Posterior vena cava (tissue), 2 donors: Measurements from ENCODE around the gene NTNG1. TPM values are rescaled to one million over a fixed set of nuclear protein-coding genes. Genes with fewer than 3 reads are reported as not detected.
"Not testable (repeated sequence)": the region's sequence is repeated elsewhere in the genome, so short reads cannot be mapped to it uniquely, and the experiment has no call there.

ENCODE experiments used
- DNase-seq: peaks from one replicate; pipeline ENCODE4 v3.0.0-alpha.2; 2020; ENCODE audit warnings: low spot score
- intact Hi-C, 2 donors: fragments of 100-400 bp; cut with DNase I; formaldehyde crosslinking; loops; one replicate each; pipeline versions ENCODE4 v1.14.1 to v1.14.2; 2022 to 2023
- long read RNA-seq, 2 donors: library from polyadenylated mRNA; unstranded; transcript quantifications; one replicate each; pipeline ENCODE4 v2.0.0, GENCODE V29; 2020 to 2021
- total RNA-seq, 2 donors: library from RNA; stranded (reverse); fragmentation: NEBNext Ultra II Directional; extraction: Animal tissue kit (Norgen Biotek cat#: 25700); gene quantifications; one replicate each; pipeline ENCODE4 v1.2.1, GENCODE V29; 2021
- donor health status: DM: yes; HTN: yes; CAD: no.
- donor health status: DM: yes; HTN: yes; CAD: no.

NTNG1 gene
- 1 to 10 TPM in 1 of 2 donors, under 1 TPM in 1; 0.76 to 4.9 TPM for total RNA-seq
- long read RNA-seq, donor 1, partial matches to known transcripts = 0 of 2 reads
- long read RNA-seq, donor 1, other reads (novel, unspliced or antisense) = 2 of 2 reads
- long read RNA-seq, donor 2 = 0 reads

DNA sequence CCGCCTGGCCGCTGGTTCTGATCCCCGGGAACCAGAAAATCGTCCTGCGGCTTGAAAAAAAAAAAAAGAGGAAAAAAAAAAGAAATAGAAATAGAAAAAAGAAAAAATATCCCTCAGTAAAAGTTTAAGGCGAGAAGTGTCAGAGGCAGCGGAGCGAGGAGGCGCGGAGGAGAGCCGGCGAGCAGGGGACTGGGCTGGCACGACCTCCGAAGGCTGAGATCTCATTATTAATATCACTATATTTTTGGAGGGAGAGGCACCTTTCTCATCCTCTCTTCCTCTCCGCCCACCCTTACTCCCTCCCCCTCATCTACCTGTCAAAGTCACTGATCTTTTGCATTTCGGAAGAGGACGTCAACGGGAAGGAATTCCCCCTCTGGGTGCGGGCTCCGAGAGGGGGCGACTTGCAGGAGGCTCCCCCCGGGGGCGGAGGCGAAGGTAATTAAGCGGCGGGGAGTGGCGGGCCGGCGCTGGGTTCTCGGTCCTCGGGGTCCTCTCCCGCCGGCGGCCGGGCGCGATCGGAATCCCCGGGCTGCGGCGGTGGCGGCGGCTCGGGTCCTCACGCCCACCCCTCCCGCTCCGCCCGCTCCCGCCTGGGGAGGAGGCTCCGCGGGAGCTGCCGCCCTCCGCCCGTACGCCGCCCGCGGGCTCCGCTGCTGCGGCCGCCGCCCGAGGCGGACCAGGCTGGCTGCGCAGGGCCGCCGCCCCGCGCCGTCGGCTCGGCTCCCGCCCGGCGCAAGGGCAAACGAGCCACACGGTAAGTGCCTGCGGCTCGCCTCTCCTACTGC lies at the start of gene NTNG1:
TSS of gene NTNG1 (plus strand) at position 337 of the 788 bp plus-strand sequence.
- intact Hi-C loops = loop anchor here in 1 of 2 donors (5.0 kb wide), 1 partner anchor 526 kb away; no protein-coding TSS in a partner anchor
- DNase-seq = peak; percentile 78

DNA sequence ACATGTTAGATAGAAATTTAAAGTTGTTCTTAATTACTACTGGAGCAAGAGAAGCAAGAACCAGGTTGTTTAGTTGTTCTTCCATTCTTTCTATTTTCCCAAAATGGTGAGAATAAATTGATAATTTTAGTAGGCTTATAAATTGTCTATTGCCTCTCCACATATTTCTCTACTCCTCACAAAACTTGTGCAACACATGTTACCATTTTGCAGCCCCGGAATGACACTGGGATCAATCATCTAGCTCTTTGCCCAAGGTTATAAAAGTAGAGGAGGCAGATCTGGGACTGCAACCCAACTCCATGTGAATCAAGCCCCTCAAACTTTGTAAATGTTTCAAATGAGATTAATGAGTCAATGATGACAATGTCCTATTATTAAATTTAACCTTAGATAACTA lies 49.4 kb upstream of the NTNG1 start:
- DNase-seq = no peak
- intact Hi-C loops = no loop called here

- intact Hi-C loops, DNase-seq: not testable (repeated sequence)
These were observed 47.4 kb upstream of the NTNG1 start for GRCh38 chr1:107093395-107093794.

DNA sequence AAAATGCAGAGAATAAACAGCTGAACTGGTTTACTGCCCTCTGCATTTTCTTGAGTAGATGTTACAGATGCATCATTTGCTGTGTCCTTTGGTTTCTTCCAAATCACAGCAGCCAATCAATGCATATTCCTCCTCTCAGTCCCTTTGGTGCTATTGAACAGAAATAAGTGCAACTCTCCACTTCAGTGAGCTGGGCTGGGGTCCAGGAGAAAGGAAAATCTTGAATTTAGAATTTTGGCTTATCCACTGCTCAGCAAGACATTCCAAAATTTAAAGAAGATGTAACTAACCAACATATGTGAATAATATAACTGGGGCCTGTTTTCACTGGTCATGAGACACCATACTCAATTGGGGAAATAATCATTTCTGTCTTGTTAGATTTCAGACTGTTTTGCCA lies 45.2 kb upstream of the NTNG1 start:
- intact Hi-C loops = no loop called here
- no peak for DNase-seq

DNA sequence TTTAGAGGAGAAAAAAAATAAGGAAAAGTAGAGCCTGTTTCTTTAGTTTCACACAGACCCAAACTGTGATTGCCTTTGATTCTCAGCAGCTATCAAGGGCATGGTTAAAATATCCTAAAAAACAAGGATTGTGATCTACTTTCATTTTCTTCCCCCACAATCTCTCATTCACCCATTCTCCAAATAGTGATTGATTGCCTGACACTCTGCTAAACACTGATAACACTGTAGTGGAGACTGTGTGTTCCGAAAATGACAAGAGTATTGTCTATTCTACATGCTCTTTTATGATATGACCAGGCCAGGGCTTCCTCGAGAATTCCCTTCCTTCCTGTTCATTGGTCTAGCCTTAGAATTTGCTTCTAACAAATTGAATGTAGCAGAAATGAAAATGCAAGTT lies 44.1 kb upstream of the NTNG1 start:
- intact Hi-C loops = no loop called here
- no peak for DNase-seq

DNA sequence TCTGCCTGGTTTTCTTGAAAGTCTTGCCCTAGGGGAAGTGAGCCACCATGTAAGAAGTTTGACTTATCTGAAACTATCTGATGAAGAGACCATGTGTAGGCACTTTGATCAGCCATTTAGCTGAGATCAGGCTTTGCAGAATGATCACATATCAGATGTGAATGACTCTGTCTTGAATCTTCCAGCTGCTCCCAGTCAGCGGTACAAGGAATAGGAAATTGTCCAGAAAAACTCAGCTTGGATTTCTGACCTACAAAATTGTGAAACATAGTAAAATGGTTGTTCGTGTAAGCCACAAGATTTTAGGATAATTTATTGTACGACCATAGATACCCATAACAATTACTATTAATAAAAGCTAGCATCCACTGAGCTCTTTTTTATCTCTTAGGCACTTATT lies 41.9 kb upstream of the NTNG1 start:
- no peak for DNase-seq
- intact Hi-C loops = no loop called here

DNA sequence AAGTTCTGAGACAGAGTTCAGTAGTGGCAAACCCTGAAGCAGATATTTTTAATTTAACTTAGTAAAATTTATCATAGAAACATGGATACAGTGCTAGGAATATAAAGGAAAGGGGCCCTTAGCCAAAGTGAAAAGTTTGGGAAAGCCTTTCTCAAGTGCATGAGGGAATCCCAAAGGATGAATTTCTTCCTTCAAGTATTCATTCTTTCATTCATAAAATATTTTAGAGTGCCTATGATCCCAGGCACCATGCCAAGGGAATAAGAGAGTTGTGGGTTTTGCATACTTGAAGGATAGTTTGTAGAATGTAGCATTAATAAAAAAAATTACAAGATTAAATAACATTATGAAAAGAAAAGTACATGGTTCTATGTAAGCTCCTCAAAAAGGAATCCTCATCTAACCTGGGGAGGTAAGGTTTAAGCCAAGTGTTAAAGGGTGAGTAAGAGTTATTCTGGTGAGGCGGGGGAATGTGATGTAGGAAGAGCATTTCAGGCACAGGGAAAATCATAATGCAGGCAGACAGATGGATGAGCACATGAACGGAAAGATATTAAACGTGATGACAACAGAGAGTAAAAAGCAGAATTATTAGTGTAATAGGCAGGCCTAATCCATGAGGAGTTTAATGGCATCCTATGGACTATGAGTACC lies 40.4 kb upstream of the NTNG1 start:
- intact Hi-C loops = no loop called here
- DNase-seq = no peak

DNA sequence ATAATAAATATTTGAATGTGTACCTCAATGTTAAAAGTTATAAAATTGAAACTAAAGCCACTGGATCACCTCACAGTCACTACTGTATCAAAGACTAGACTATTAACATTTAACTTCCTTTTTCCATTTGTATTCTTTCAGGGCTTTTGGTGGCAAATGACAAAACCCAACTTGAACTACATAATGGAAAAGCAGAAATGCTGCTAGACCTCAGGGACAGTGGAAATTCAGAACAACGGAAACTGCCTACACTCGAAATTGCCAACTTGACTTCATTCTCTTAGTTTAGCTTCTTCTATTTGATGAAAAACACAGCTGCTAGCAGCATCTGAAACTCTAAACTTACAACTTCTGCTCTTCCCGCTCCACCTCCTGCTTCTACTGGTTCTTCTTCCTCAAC lies 34.9 kb upstream of the NTNG1 start:
- intact Hi-C loops = no loop called here
- no peak for DNase-seq

DNA sequence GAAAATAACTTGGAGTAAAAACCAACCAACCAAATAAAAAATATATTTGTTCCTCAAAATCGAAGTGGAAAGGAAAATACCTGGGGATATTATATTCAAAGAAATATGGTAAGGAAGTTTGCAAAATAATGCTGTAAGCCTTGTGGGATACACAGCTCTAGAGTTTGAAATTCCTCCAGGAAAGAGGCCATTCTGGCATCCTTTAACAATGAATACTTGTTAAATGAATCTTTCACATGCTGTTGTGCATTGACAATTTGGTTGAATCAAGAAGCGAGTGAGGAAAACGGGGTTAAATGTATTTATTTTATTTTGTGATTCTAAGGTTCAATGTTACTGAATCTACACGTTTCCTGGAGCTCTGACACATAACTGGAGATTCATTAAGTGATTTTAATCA lies 30.5 kb upstream of the NTNG1 start:
- DNase-seq = no peak
- intact Hi-C loops = no loop called here

- DNase-seq = no peak
- intact Hi-C loops = no loop called here
These were observed 24.5 kb upstream of the NTNG1 start for GRCh38 chr1:107116306-107116790.

- intact Hi-C loops = no loop called here
- no peak for DNase-seq
These were observed 18.6 kb upstream of the NTNG1 start for GRCh38 chr1:107122225-107122624.

DNA sequence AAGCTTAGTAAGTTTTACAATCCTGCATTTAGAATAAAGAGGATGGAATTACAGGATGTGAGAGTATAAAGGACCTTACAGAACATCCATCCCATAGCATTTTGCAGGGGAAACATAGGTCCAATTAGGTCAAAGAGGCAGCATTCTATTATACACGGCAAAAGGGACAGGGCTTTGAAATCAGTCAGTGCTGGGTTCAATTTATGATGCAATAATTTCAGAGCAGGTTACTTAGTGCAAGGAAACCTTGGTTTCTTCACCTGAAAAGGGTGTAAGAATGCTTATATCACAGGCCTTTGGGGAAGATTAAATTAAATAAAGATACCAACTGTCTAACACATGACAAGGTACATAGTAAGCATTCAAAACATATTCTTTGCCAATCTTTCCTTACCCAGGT lies 17.1 kb upstream of the NTNG1 start:
- intact Hi-C loops = no loop called here

GRCh38 chr1:107124694-107125093 lies 16.1 kb upstream of the NTNG1 start:
- intact Hi-C loops = no loop called here
- DNase-seq = no peak

More for the DNA sequence above, 17.1 kb upstream of the NTNG1 start:
- DNase-seq = no peak

GRCh38 chr1:107132195-107132594 lies 8.6 kb upstream of the NTNG1 start:
- intact Hi-C loops = no loop called here
- DNase-seq = no peak

- intact Hi-C loops = no loop called here
- DNase-seq = no peak
These were observed 8.1 kb upstream of the NTNG1 start for GRCh38 chr1:107132780-107133179.

- no peak for DNase-seq
- intact Hi-C loops = no loop called here
These were observed 5.4 kb upstream of the NTNG1 start for GRCh38 chr1:107135463-107135862.

DNA sequence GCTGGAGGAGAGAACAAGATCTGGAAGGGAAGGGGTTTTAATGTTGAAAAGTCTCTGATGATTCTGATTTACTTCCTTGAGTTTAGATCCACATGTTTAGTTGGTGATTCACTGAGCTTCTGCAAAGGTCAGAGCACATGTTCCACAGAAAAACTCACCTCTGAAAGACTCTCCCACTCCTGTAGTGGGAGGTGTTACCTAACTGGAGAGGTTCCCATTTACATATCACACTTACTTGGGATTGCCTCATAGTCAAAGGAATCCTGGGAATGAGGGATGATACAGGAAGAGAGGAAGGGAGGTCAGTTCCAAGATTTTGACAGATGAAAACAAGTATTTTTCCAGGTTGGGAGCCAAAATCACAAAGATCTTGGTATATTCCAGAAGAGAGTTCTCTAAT lies 2.7 kb upstream of the NTNG1 start:
- intact Hi-C loops = no loop called here
- no peak for DNase-seq

DNA sequence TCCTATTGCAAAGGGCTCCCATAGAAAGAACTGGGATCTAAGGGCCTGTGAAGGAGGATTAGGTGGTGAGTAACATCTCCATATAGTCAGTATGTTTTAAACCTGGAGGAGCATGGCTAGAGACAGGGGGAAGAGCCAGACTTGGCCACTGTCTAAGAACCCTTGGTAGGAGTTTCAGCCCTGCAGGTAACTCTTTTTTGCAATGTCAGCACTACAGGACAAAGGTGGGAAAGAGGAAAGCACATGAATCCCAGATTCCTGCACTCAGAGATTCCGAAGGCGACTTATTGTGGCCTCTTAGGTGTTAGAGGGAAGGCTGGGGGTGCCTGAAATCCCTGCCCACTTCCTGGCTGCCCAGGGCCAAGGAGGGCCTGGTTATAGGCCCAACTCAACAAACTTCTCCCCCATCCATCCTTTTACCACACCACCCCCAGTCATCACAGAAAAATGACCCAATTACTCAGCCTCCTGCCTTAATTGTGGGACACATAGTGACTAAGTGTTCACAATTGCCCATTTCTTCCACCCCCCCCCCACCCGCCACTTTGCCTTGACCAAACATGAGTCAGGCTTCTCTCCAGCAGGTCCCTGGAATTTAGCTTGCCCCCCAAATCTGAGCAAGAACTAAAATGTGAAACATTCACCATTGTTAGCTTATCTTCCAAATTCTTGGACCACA lies 1.9 kb upstream of the NTNG1 start:
- DNase-seq = no peak
- intact Hi-C loops = no loop called here

GRCh38 chr1:107139833-107140702 lies 771 bp upstream of the NTNG1 start:
- DNase-seq = peak; percentile 82
- intact Hi-C loops = loop anchor here in 1 of 2 donors (5.0 kb wide), 1 partner anchor 527 kb away; no protein-coding TSS in a partner anchor
